ENCODE data around the gene ZXDC.

The ZXDC gene

GRCh38 chr3:126449621-126450051 lies 26.1 kb downstream of the ZXDC start:
- H3K4me1 ChIP-seq (ENCODE audit: control insufficient read depth, low read length), result no peaks in the 10 kb centered on the region
- H3K9me2 ChIP-seq (replicated peaks; ENCODE audit: control insufficient read depth, low read length), result no peaks in the 10 kb centered on the region
- no peak overlapping the region for H3K27ac ChIP-seq (ENCODE audit: low read depth, low read length)
- no peaks in the 10 kb centered on the region for H3K27me3 ChIP-seq (ENCODE audit: control insufficient read depth, low read length)
- H3K9me3 ChIP-seq (ENCODE audit: control insufficient read depth, insufficient read depth, low read length), result no peaks in the 10 kb centered on the region
- no peak overlapping the region for H3K4me2 ChIP-seq (ENCODE audit: low read length)
- H3K79me2 ChIP-seq (ENCODE audit: control insufficient read depth, low read length), result peaks cover under 1% of the 10 kb centered on the region; the same call in 1 of the 2 replicates
- no peaks in the 10 kb centered on the region for H3F3A ChIP-seq (ENCODE audit: control insufficient read depth, insufficient read depth)
- no peak overlapping the region for H3K4me3 ChIP-seq (ENCODE audit: low read length)
- peaks cover 38% of the 10 kb centered on the region for H3K36me3 ChIP-seq (ENCODE audit: control insufficient read depth, low read length)
- no peaks in the 10 kb centered on the region for H4K20me1 ChIP-seq (ENCODE audit: control insufficient read depth, insufficient read depth, low read depth, low read length)
- no peak for TF ChIP-seq EZH2phosphoT487 (IDR thresholded peaks at IDR 0.05; ENCODE audit: borderline replicate concordance, low read length)
- no peak for TF ChIP-seq CTCF (IDR thresholded peaks at IDR 0.05; ENCODE audit: low read depth, low read length, poor library complexity, severe bottlenecking)

DNA sequence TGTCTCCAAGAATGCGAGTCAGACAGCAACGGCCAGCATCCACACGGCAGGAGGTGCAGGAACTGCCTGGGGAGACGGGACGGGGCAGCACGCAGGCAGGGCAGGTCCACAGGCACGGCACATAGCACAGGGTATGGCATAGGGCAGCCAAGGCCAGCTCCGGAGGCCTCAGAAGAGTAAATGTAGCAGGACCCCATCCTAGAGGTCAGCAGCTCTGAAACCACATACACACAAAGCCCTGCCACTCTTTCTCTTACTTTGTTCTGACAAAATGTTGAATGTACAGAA lies 26.9 kb downstream of the ZXDC start:
- H3K36me3 ChIP-seq (ENCODE audit: control insufficient read depth, low read length), result peaks cover 32% of the 10 kb centered on the region
- TF ChIP-seq EZH2phosphoT487 (IDR thresholded peaks at IDR 0.05; ENCODE audit: borderline replicate concordance, low read length) (no peak), CTCF (IDR thresholded peaks at IDR 0.05; ENCODE audit: low read depth, low read length, poor library complexity, severe bottlenecking) (no peak)
- no peaks in the 10 kb centered on the region for H4K20me1 ChIP-seq (ENCODE audit: control insufficient read depth, insufficient read depth, low read depth, low read length)

GRCh38 chr3:126448136-126448892 lies 27.4 kb downstream of the ZXDC start:
- Histone ChIP-seq H3K36me3 (ENCODE audit: control insufficient read depth, low read length) (peaks cover 28% of the 10 kb centered on the region), H3K27me3 (ENCODE audit: control insufficient read depth, low read length) (no peaks in the 10 kb centered on the region), H3K79me2 (ENCODE audit: control insufficient read depth, low read length) (no peaks in the 10 kb centered on the region), H3F3A (ENCODE audit: control insufficient read depth, insufficient read depth) (no peaks in the 10 kb centered on the region), H3K27ac (ENCODE audit: low read depth, low read length) (no peak overlapping the region), H3K4me1 (ENCODE audit: control insufficient read depth, low read length) (no peaks in the 10 kb centered on the region), H4K20me1 (ENCODE audit: control insufficient read depth, insufficient read depth, low read depth, low read length) (no peaks in the 10 kb centered on the region), H3K9me2 (replicated peaks; ENCODE audit: control insufficient read depth, low read length) (no peaks in the 10 kb centered on the region), H3K4me3 (ENCODE audit: low read length) (no peak overlapping the region), H3K9me3 (ENCODE audit: control insufficient read depth, insufficient read depth, low read length) (no peaks in the 10 kb centered on the region), H3K4me2 (ENCODE audit: low read length) (no peak overlapping the region)
- TF ChIP-seq EZH2phosphoT487 (IDR thresholded peaks at IDR 0.05; ENCODE audit: borderline replicate concordance, low read length) (no peak), CTCF (IDR thresholded peaks at IDR 0.05; ENCODE audit: low read depth, low read length, poor library complexity, severe bottlenecking) (no peak)

More for the DNA sequence above, 26.9 kb downstream of the ZXDC start:
- Histone ChIP-seq H3K9me2 (replicated peaks; ENCODE audit: control insufficient read depth, low read length) (no peaks in the 10 kb centered on the region), H3K4me1 (ENCODE audit: control insufficient read depth, low read length) (no peaks in the 10 kb centered on the region), H3K79me2 (ENCODE audit: control insufficient read depth, low read length) (no peaks in the 10 kb centered on the region), H3K27me3 (ENCODE audit: control insufficient read depth, low read length) (no peaks in the 10 kb centered on the region), H3K27ac (ENCODE audit: low read depth, low read length) (no peak overlapping the region), H3K4me3 (ENCODE audit: low read length) (no peak overlapping the region), H3F3A (ENCODE audit: control insufficient read depth, insufficient read depth) (no peaks in the 10 kb centered on the region), H3K4me2 (ENCODE audit: low read length) (no peak overlapping the region), H3K9me3 (ENCODE audit: control insufficient read depth, insufficient read depth, low read length) (no peaks in the 10 kb centered on the region)

Measured in DOHH2 (cell line).